ENCODE data around the gene SLC25A15. TPM values are rescaled to one million over a fixed set of nuclear protein-coding genes. Genes with fewer than 3 reads are reported as not detected.

Gene SLC25A15
- total RNA-seq, 1 donor from 2014 or later: 22.1 TPM

- H3K27me3 ChIP-seq (ENCODE audit: control insufficient read depth, insufficient read depth, low read length): no peaks in the 10 kb centered on the region
- H3K36me3 ChIP-seq (ENCODE audit: control insufficient read depth, insufficient read depth, low read length): peaks cover 2% of the 10 kb centered on the region
- FAIRE-seq: no peak
- DNase-seq (ENCODE audit: low read depth): no peak
- TF ChIP-seq, protein P1, sequence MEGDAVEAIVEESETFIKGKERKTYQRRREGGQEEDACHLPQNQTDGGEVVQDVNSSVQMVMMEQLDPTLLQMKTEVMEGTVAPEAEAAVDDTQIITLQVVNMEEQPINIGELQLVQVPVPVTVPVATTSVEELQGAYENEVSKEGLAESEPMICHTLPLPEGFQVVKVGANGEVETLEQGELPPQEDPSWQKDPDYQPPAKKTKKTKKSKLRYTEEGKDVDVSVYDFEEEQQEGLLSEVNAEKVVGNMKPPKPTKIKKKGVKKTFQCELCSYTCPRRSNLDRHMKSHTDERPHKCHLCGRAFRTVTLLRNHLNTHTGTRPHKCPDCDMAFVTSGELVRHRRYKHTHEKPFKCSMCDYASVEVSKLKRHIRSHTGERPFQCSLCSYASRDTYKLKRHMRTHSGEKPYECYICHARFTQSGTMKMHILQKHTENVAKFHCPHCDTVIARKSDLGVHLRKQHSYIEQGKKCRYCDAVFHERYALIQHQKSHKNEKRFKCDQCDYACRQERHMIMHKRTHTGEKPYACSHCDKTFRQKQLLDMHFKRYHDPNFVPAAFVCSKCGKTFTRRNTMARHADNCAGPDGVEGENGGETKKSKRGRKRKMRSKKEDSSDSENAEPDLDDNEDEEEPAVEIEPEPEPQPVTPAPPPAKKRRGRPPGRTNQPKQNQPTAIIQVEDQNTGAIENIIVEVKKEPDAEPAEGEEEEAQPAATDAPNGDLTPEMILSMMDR (IDR thresholded peaks at IDR 0.05; ENCODE audit: insufficient read depth, low read length, severe bottlenecking): no peak
- H3K4me3 ChIP-seq (ENCODE audit: low read depth, low read length): no peak overlapping the region
Measured at GRCh38 chr13:40762849-40763248, 26.6 kb upstream of the SLC25A15 start.

GRCh38 chr13:40764587-40765403 lies 24.6 kb upstream of the SLC25A15 start:
- TF ChIP-seq, protein P1 (IDR thresholded peaks at IDR 0.05; ENCODE audit: insufficient read depth, low read length, severe bottlenecking): no peak
- Histone ChIP-seq H3K27me3 (ENCODE audit: control insufficient read depth, insufficient read depth, low read length) (no peaks in the 10 kb centered on the region), H3K4me3 (ENCODE audit: low read depth, low read length) (no peak overlapping the region), H3K36me3 (ENCODE audit: control insufficient read depth, insufficient read depth, low read length) (peaks cover 2% of the 10 kb centered on the region)
- DNase-seq (ENCODE audit: low read depth) (no peak), FAIRE-seq (no peak)

- Histone ChIP-seq H3K4me3 (ENCODE audit: low read depth, low read length) (no peak overlapping the region), H3K27me3 (ENCODE audit: control insufficient read depth, insufficient read depth, low read length) (no peaks in the 10 kb centered on the region), H3K36me3 (ENCODE audit: control insufficient read depth, insufficient read depth, low read length) (peaks cover 2% of the 10 kb centered on the region)
- TF ChIP-seq, protein P1 (IDR thresholded peaks at IDR 0.05; ENCODE audit: insufficient read depth, low read length, severe bottlenecking): no peak
- no peak for DNase-seq (ENCODE audit: low read depth)
- no peak for FAIRE-seq
Measured at GRCh38 chr13:40765602-40766001, 23.8 kb upstream of the SLC25A15 start.

- peaks cover 2% of the 10 kb centered on the region for H3K36me3 ChIP-seq (ENCODE audit: control insufficient read depth, insufficient read depth, low read length)
- H3K27me3 ChIP-seq (ENCODE audit: control insufficient read depth, insufficient read depth, low read length): no peaks in the 10 kb centered on the region
- peak overlapping the region; percentile 62 for H3K4me3 ChIP-seq (ENCODE audit: low read depth, low read length)
- DNase-seq (ENCODE audit: low read depth) (no peak), FAIRE-seq (no peak)
- TF ChIP-seq, protein P1 (IDR thresholded peaks at IDR 0.05; ENCODE audit: insufficient read depth, low read length, severe bottlenecking): no peak
Measured at GRCh38 chr13:40769970-40770369, 19.4 kb upstream of the SLC25A15 start.

DNA sequence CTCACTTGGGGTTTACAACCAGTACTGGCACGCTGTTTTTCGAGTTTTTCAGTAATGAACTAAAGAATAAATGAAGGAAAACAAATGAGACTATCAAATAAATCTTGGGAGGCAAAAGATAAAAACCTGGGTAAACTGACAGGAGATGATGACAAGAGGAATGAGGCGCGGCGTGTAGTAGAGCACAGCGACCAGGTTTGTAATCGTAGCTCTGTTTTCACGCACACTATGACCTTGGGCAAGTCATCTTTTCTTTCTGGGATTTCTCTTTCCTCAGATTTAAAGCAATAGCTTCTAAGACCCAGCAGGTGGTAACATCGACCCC lies 18.8 kb upstream of the SLC25A15 start:
- DNase-seq (ENCODE audit: low read depth): no peak
- no peak for FAIRE-seq
- TF ChIP-seq, protein P1 (IDR thresholded peaks at IDR 0.05; ENCODE audit: insufficient read depth, low read length, severe bottlenecking): no peak
- Histone ChIP-seq H3K27me3 (ENCODE audit: control insufficient read depth, insufficient read depth, low read length) (no peaks in the 10 kb centered on the region), H3K4me3 (ENCODE audit: low read depth, low read length) (peak overlapping the region; percentile 62), H3K36me3 (ENCODE audit: control insufficient read depth, insufficient read depth, low read length) (peaks cover 2% of the 10 kb centered on the region)
